Measurements from ENCODE around the gene NEURL1.

- TF ChIP-seq GATA3 (IDR thresholded peaks at IDR 0.05; ENCODE audit: low read depth, low read length) = no peak
- TF ChIP-seq GATA2 (IDR thresholded peaks at IDR 0.05; ENCODE audit: low read depth, low read length) = no peak
Measured at GRCh38 chr10:103466734-103467133, 26.8 kb upstream of the NEURL1 start.

All from SH-SY5Y (cell line).